Stomach (tissue), 4 donors: ENCODE data around the gene SDR42E1.

Experiments
- POLR2A ChIP-seq, 4 donors: fragments of 450-650 bp; IDR thresholded peaks; one replicate each; pipeline ENCODE4 v1.6.1; 2016; ENCODE audit warnings: antibody characterized with exemption in 4 of 4, control low read depth in 2 of 4, mild to moderate bottlenecking in 1 of 4, moderate library complexity in 1 of 4
- POLR2AphosphoS5 ChIP-seq, 3 donors: sonication (generic); formaldehyde crosslinking; IDR thresholded peaks; one replicate each; pipeline ENCODE4 v1.6.1; 2016; ENCODE audit warnings: antibody characterized with exemption in 3 of 3
- TF ChIP-seq, protein P1 (sequence below), 7 experiments: fragments of 450-650 bp in 4 of 7; fragments of 200-600 bp in 3 of 7; sonication (generic) in 3 of 7; IDR thresholded peaks; one replicate each; pipeline ENCODE4 v1.5.1; 2016 to 2019; ENCODE audit warnings: antibody characterized with exemption in 7 of 7, control low read depth in 2 of 7, mild to moderate bottlenecking in 1 of 7

DNA sequence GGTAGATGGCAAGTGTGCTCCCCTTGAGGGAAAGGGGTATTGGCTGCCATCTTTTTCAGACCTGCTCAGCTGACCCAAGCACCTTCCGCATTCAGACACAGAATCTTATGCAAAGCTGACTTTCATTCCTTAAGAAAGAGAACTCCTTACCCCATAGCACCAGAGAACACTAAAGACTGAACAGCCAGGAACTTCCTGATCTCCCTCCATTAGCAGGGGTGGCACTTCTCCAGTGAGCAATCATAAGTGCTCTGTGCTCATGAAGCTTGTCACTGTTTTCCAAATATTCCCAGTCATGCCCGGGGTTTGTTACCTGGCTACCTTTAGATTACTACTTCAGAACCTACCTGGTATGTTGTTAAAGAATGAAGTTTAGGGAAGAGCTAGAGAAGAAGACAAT is 35.7 kb upstream of the SDR42E1 start:
- TF ChIP-seq, protein P1, sequence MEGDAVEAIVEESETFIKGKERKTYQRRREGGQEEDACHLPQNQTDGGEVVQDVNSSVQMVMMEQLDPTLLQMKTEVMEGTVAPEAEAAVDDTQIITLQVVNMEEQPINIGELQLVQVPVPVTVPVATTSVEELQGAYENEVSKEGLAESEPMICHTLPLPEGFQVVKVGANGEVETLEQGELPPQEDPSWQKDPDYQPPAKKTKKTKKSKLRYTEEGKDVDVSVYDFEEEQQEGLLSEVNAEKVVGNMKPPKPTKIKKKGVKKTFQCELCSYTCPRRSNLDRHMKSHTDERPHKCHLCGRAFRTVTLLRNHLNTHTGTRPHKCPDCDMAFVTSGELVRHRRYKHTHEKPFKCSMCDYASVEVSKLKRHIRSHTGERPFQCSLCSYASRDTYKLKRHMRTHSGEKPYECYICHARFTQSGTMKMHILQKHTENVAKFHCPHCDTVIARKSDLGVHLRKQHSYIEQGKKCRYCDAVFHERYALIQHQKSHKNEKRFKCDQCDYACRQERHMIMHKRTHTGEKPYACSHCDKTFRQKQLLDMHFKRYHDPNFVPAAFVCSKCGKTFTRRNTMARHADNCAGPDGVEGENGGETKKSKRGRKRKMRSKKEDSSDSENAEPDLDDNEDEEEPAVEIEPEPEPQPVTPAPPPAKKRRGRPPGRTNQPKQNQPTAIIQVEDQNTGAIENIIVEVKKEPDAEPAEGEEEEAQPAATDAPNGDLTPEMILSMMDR (IDR thresholded peaks at IDR 0.05): no peak
- TF ChIP-seq POLR2AphosphoS5 (IDR thresholded peaks at IDR 0.05) (no peak), POLR2A (IDR thresholded peaks at IDR 0.05) (no peak)
